GM21737 (cell line): ENCODE measurements around the gene WDR7.

Experiments used
- ATAC-seq: cut with Tn5 transposase; IDR thresholded peaks from one replicate; pipeline ENCODE4 v1.9.1; 2021; ENCODE audit warnings: mild to moderate bottlenecking, moderate library complexity; ENCODE audit not compliant: unreplicated experiment

The WDR7 gene

DNA sequence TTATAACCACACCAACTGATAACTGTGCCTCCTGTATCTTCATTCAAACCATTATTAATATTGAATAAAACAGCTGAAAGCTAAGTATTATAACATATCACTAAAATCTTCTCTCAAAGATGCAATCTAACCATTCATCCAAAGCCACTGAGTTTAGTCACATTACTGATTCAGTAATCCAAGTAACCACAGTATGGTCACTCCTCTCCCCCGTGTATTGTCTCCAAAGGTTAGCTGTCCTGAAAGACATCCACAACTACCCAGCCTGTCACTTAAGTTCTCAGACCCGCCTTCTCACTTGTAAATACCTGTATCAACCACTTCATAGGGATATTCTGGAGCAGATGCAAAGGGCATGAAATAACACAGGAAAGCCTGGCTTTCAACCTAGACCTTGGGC lies 282.3 kb downstream of the WDR7 start:
- ATAC-seq, result no peak

GRCh38 chr18:56934131-56934530 lies 283.0 kb downstream of the WDR7 start:
- ATAC-seq, result no peak

DNA sequence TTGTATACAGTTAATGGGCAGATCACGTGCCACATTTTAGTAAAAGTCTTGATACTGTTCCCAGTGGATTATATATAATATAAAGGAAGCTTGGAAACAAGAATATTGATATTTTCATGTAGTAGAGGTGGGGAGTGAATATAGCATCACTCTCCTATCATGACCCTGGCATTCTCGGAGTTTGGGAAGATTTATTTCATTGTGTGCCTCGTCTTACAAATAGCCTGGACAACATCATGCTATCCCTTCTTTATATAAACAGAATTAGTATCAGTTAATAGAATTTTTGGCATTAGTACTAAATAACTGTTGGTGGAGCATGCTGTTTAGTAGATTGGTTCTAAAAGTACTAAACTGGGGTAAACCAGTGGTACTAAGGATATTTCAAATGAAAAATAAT lies 283.7 kb downstream of the WDR7 start:
- ATAC-seq, result no peak

GRCh38 chr18:56935434-56936040 lies 284.4 kb downstream of the WDR7 start:
- ATAC-seq, result no peak

DNA sequence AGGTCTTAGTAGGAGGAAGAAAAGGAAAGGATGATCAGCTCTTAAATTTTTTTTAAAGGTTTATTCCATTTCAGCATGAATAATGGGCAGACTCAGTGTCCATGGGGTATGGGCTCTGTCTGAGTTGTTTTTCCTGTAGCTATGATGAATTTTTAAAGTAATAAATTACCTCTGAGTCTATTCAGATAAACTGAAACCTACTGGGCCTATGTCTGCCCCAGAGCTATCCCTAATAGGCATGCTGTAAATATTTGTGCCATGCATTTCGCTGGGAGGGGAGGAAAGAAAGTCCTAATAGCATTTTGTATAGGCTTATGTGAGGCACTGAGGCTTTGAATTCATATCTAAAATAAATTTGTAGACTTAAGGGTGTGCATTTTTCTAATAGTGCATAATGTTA lies 285.3 kb downstream of the WDR7 start:
- no peak for ATAC-seq

- no peak for ATAC-seq
These were observed 286.8 kb downstream of the WDR7 start for GRCh38 chr18:56937874-56938430.

DNA sequence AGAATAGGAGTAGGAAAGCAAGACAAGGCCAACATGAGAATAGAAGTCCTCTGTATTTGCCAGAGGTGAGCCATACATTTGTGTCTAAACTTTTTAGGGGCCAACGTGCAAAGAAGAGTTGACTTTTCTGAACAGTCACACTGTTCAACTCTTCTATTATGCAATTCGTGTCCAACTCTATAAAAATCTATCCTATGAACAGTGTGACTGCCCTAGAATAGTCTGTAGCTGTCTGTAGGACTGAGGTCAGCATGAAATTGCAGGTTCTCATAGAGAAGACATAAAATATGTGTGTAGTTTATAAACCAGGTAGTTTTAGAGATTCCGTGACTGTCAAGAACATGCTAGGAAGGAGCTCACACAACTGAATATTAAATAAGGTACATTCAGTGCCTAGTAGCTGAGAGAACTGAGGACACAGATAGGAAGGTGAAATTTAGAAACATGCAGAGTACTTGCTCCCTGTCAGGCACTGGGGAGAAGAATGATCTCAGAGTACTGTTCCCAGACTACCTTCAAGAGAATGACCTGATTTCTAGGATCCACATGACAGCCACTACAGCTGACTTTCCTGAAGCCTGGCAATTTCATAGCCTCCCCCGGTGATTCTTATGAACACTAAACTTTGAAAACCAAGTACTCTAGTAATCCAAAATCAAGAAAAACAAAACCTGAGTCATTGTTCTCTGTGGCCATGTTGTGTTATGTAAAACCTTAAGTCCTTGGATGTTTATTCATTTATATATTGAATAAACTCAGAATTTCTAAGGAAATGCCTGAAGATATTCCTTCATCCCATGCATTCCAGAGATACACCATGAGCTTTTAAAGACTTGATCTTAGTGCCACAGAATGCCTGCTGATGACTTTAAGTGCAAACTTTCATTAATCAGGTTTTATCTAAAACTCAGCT lies 294.3 kb downstream of the WDR7 start:
- ATAC-seq, result no peak

DNA sequence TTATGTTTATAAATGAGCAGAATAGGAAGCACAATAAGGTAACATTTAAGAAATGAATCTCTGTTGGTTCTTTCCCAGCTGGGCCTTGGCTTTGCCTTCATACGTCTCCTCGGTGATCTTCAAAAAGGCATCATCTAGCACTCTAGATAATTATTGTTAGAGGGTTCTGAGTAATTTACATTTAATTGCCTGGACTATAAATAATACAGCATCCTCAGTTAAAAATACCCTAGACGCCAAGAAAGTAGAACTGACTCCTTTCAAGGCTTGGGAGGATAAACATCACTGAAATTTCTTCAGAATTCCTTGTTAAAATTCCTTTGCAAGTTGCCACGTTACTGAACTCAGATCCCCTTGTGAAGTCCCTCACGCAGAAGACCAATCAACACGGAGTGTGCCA lies 296.1 kb downstream of the WDR7 start:
- no peak for ATAC-seq

DNA sequence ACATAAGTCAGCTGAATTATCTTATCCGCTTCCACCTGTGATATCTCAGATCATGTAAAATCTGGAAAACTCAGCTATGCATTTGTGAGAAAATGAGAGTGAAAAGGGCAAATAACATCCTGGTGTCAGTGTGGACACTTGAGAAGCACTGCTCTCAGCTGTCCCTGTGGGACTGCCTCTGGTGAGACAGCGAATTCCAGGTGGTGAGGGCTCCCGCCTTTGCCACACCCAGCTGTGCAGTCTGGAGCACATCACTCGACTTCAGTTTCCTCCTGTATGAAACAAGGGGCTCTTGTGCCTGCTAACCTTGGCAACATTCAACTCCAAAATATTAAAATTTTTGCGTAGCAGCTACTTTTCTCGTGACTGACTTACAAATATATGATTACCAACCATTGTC lies 300.9 kb downstream of the WDR7 start:
- no peak for ATAC-seq

- ATAC-seq, result no peak
These were observed 302.5 kb downstream of the WDR7 start for GRCh38 chr18:56953428-56954198.

- ATAC-seq, result no peak
These were observed 304.3 kb downstream of the WDR7 start for GRCh38 chr18:56955490-56955889.

GRCh38 chr18:56959120-56959519 lies 308.0 kb downstream of the WDR7 start:
- ATAC-seq, result no peak

DNA sequence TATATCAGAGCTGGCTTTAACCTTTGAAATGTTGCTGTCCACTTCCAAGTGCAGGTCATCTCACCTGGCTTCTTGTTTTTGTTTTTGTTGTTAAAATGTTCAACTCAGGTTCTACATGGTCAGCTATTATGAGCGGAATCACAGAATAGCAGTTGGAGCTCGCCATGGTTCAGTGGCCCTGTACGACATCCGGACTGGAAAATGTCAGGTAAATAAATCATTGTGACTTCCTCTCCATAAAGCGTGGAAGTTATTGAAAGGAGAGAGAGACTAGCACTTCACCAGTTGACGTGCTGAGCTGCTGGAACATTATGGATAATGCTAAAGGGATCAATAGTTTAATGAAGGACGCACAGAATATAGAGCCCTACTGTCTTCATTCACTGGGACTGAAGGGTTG lies 311.2 kb downstream of the WDR7 start:
- ATAC-seq, result no peak

DNA sequence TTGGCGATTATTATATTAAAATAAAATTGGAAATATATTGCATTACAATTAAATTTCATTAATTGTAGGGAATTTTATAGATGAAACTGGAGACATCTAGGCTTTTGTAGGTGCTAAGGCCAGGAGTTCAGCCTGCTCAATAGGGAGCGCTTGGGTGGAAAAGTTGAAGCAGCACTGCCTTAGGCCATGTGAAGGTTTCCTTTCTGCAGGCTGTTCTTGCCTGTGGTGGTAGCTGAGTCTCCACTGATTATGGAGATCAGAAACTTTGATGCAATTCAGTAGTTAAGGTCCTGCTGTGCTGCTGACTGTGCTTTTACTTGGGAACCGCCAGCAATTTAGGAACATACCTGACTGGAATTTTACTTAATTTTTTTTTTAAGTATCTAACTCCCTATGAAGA lies 315.9 kb downstream of the WDR7 start:
- ATAC-seq, result no peak

GRCh38 chr18:56973487-56973886 lies 322.3 kb downstream of the WDR7 start:
- no peak for ATAC-seq

- ATAC-seq, result no peak
These were observed 323.0 kb downstream of the WDR7 start for GRCh38 chr18:56974141-56974540.

GRCh38 chr18:56975276-56975675 lies 324.1 kb downstream of the WDR7 start:
- no peak for ATAC-seq

GRCh38 chr18:56977309-56977708 lies 326.1 kb downstream of the WDR7 start:
- no peak for ATAC-seq

DNA sequence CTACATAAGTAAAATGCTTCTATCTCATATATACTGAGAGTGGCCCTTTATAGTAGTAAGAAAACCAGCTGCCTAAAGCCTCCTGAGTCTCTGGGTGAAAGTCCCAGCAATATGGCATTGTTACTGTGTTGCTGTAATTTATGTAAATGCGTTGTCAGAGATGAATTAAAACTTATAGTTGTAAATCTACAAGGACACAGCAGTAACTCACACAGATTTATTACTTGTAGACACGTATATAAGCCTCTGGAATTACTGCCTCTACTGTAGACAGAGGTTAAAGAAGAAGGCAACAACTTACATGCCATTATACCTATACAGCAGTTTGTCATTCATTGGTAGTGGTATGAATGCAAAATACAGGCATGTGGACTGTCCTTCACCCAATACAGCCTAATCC lies 326.6 kb downstream of the WDR7 start:
- no peak for ATAC-seq

DNA sequence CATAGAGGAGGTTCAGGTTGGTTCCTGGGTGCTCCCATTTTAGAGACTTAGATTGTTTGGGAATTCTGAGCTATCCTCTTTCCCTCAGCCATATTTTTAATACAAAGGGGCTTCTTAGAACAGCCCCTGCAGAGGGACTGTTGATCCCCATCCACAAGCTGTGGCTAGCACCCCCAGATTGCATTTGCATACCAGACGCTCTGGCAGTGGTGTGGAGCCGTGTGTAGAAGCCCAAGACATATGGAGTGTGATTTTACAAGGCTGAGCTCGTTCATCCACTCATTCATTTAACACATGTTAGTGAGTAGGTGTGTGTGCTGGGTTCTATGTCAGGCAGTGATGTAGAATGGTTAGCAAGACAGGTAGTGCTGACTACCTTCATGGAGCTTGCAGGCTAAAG lies 329.0 kb downstream of the WDR7 start:
- no peak for ATAC-seq

GRCh38 chr18:56982766-56983165 lies 331.6 kb downstream of the WDR7 start:
- no peak for ATAC-seq
